LoVo (cell line): ENCODE results near the gene ADM.

Experiments used
- DNase-seq: peaks from one replicate; pipeline ENCODE4 v3.0.0-alpha.2; 2016; ENCODE audit warnings: low spot score

The ADM gene

GRCh38 chr11:10328314-10329098 is 23.6 kb downstream of the ADM start:
- peak; percentile 48 for DNase-seq

- no peak for DNase-seq
Observed at GRCh38 chr11:10329356-10329755, 24.5 kb downstream of the ADM start.

DNA sequence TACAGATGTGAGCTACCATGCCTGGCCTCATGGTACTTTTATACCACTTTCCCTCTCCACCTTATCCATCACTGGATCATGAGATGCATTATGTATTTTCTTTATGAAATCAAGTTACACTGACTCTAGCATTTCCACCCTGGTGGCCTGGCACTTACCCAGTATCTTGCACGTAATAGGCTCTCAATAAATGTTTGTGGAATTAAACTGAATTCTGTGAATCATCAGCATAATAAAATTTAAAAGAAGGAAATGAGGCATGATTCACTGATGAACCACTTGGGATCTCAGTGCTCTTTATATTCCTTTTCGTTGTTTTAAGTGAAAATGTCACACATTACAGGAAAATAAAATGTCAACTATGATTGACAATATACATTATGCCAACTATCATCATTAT is 25.1 kb downstream of the ADM start:
- no peak for DNase-seq

GRCh38 chr11:10331548-10332289 is 26.8 kb downstream of the ADM start:
- DNase-seq, result no peak

GRCh38 chr11:10333490-10333889 is 28.6 kb downstream of the ADM start:
- DNase-seq, result no peak

- no peak for DNase-seq
Observed at GRCh38 chr11:10338287-10338686, 33.4 kb downstream of the ADM start.

GRCh38 chr11:10348650-10349280 is 43.9 kb downstream of the ADM start:
- DNase-seq, result no peak

- DNase-seq, result no peak
Observed at GRCh38 chr11:10349281-10349665, 44.4 kb downstream of the ADM start.

DNA sequence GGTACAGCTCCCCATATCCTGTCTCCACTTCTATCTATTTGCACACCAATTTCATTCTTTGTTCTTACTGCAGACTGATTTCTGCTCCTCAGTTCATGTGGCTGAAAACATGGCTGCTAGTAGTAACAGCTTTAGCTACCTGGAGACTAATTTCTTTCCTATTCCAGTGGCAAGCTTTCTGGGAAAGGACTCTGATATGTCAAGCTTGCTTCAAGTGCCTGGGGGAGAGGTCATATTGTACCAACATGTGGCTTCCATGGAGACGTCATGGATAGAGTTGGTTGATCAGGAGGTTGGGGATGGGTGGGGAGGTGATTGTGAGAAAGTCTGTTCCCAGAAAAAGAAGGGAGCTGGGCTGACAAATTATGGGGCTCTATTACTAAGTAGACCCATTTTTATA is 44.9 kb downstream of the ADM start:
- DNase-seq, result no peak

DNA sequence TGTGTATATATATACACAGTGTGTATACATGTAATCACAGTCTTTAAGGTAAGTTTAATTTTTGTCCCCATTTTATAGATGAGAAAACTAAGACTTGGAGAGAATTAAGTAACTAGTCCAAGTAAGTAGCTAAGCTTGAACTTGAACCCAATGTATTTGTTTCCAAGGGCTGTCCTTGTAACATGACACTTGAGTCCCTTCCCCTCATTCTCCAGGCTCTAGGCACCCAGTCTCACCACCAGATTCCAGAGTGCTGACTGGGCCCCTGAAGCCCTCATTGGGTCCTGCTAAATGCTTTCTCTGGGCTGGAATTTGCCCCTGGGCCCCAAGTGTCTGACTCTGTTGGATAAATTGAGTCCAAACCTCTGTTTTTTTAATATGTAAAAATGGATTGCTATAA is 45.5 kb downstream of the ADM start:
- peak; percentile 33 for DNase-seq

DNA sequence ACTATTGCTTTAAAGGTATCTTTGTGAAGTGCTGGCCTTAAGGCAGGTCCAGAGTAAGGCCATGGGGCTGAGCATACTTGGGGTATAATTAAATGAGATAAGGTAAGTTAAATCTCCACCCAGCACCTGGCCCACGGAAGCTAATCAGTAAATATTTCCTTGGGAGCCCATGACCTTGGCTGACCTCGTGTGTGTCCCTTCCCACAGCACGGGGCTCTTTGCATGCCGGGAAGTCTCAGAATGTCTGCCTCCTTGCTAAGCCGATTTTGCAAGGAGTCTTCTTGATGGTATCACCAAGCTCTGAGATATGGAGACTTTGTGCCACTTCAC is 46.5 kb downstream of the ADM start:
- DNase-seq, result no peak

- no peak for DNase-seq
Observed at GRCh38 chr11:10351765-10352641, 47.1 kb downstream of the ADM start.

- DNase-seq, result no peak
Observed at GRCh38 chr11:10352921-10353550, 48.2 kb downstream of the ADM start.

DNA sequence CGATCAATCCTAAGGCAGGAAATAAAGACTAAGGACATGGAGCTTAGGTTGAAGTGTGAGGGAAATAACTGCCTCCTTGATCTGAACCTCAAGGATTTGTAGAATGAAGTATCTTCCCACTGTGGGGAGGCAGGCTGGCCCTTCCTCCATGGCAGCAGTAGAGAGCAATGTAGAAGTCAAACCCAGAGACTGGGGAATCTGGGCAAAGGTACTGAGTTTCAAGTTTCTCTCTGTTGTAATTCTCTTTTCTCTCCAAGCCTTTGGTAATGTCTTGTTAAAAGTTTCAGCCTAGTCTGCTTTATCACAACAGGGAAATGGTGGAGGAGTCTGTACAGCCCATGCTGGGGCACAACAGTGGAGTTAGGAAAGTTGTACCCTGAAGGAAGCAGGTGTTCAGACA is 49.5 kb downstream of the ADM start:
- no peak for DNase-seq

DNA sequence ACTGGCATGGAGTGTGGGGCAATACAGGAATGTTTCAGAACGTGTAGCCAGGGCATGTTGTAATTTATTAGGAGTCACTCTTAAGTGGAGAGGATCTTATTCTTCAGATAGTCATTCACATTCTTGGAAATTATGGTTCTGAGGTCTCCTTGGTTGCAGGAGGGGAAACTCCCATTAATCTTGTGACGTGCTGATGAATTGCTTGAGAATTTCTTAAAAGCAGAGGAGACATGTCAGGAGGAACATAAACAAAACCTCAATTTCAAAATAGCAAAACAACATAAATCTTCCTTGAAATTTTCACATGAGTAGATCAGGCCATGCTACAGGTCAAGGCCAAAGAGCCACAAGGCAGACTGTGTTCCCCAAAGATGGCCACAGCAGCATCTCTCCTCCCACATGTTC is 50.4 kb downstream of the ADM start:
- no peak for DNase-seq

GRCh38 chr11:10356161-10356560 is 51.3 kb downstream of the ADM start:
- no peak for DNase-seq
